GM12875 (cell line): ENCODE results near the gene RTN4IP1.

ENCODE experiments used
- H3K4me3 ChIP-seq: one replicate; pipeline ENCODE4 v1.5.1; 2011; ENCODE audit warnings: low read depth, low read length, control low read depth
- CTCF ChIP-seq: IDR thresholded peaks from 2 replicates; pipeline ENCODE4 v1.5.1; 2011; ENCODE audit warnings: low read depth, mild to moderate bottlenecking, control low read depth, inconsistent platforms, low read length, moderate library complexity, borderline replicate concordance; ENCODE audit not compliant: insufficient read depth

Gene RTN4IP1

DNA sequence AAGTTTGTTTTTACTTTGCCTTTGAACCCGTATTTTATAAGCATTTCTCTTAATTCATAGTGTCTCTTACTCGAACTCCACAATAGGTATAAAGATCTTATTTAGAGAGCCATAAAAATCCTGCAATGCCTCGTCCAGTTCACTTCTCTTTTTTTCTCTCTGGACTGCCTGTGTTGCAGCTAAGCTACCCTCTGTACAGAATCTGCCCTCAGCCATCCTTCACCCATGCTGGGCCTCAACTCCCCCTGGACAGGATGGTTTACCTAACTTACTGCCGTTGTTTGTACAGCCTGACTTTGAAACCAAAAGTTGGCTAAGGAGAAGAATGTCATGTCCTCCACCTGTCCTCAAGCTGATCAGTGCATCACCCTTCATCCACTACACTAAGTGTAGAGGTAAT is 10.5 kb upstream of the RTN4IP1 start:
- no peak overlapping the region for H3K4me3 ChIP-seq
- no peak for TF ChIP-seq CTCF

- no peak for TF ChIP-seq CTCF
- peak overlapping the region; percentile 33 for H3K4me3 ChIP-seq
Measured at GRCh38 chr6:106637717-106638341, 8.5 kb upstream of the RTN4IP1 start.

GRCh38 chr6:106637051-106637716 is 7.9 kb upstream of the RTN4IP1 start:
- TF ChIP-seq CTCF, result no peak
- peak overlapping the region; percentile 33 for H3K4me3 ChIP-seq

- no peak overlapping the region for H3K4me3 ChIP-seq
- no peak for TF ChIP-seq CTCF
Measured at GRCh38 chr6:106634565-106634964, 5.3 kb upstream of the RTN4IP1 start.

DNA sequence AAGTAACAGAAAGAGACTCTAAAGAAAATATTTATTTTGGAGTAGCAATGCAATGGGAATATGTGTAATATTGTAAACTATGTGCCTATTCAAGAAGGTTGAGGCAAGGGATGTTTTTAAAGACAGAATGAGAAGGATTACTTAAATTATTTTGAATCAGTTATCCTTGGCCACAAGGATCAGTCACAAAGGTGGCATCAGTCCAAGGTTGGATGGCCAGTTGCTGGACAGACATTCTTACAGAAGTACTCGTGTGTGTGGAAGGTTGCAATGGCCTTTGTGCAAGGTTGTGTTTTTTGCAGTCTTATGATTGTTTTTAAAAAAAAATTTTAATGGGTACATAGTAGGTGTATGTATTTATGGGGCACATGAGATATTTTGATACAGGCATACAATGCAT is 2.0 kb upstream of the RTN4IP1 start:
- TF ChIP-seq CTCF, result no peak

GRCh38 chr6:106630366-106630765 is 1.1 kb upstream of the RTN4IP1 start:
- no peak for TF ChIP-seq CTCF
- H3K4me3 ChIP-seq, result peak overlapping the region; percentile 73

More for the DNA sequence above, 2.0 kb upstream of the RTN4IP1 start:
- H3K4me3 ChIP-seq, result no peak overlapping the region

- peak overlapping the region; percentile 73 for H3K4me3 ChIP-seq
- no peak for TF ChIP-seq CTCF
Measured at GRCh38 chr6:106629859-106630163, 513 bp upstream of the RTN4IP1 start.
